Measurements from ENCODE around the gene MLXIP. TPM values are rescaled to one million over a fixed set of nuclear protein-coding genes. Genes with fewer than 3 reads are reported as not detected.
A peak's percentile ranks its signal among the peaks of the same experiment; 100 is the strongest.
"Not testable (repeated sequence)": the region's sequence is repeated elsewhere in the genome, so short reads cannot be mapped to it uniquely, and the experiment has no call there.

MLXIP gene
- polyA plus RNA-seq, 4 donors: 8.5 to 55.0 (median 30.5) TPM

GRCh38 chr12:122035292-122035691 lies 43.3 kb upstream of the MLXIP start:
- Histone ChIP-seq H3K9me3 (ENCODE audit: control insufficient read depth in 2 of 2, insufficient read depth in 1 of 2, low read depth in 1 of 2, low read length in 1 of 2) (no peaks in the 10 kb centered on the region), H3K27me3 (ENCODE audit: control insufficient read depth in 3 of 3, insufficient read depth in 3 of 3, low read length in 3 of 3) (no peaks in the 10 kb centered on the region), H3K36me3 (ENCODE audit: control insufficient read depth in 3 of 3, insufficient read depth in 2 of 3, low read depth in 1 of 3, low read length in 3 of 3) (peaks cover 0 to 58% (median 0%) of the 10 kb centered on the region in 3 donors), H3K4me1 (ENCODE audit: control insufficient read depth in 3 of 3, insufficient read depth in 2 of 3, low read depth in 1 of 3, low read length in 2 of 3) (peaks cover 0 to 4% (median 0%) of the 10 kb centered on the region in 3 donors), H3K27ac (ENCODE audit: low read depth in 1 of 3, low read length in 2 of 3) (no peak overlapping the region), H3K4me3 (ENCODE audit: low read depth in 1 of 3, low read length in 3 of 3) (no peak overlapping the region)
- DNase-seq: no peak
- 84 to 92% (median 86%) methylated on average over 8 of the region's 8 CpGs for WGBS, 3 donors
- FAIRE-seq: no peak

DNA sequence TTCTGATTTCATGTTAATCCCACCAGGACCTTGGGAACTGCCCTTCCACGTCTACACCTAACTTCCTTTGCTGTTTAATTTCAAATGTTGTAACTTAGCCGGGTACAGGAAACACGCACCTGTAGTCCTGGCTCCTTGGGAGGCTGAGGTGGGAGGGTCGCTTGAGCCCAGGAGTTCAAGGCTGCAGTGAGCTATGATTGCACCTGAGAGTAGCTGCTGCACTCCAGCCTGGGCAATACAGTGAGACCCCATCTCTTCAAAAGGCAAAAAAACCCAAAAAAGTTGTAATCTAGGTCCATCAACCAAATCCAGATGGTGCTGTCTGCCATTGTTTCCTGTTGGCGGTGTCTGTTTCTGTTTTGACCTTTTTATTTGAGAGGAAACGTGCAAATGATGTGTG lies 42.4 kb upstream of the MLXIP start:
- Histone ChIP-seq H3K27me3 (ENCODE audit: control insufficient read depth in 3 of 3, insufficient read depth in 3 of 3, low read length in 3 of 3) (no peaks in the 10 kb centered on the region), H3K4me3 (ENCODE audit: low read depth in 1 of 3, low read length in 3 of 3) (no peak overlapping the region), H3K4me1 (ENCODE audit: control insufficient read depth in 3 of 3, insufficient read depth in 2 of 3, low read depth in 1 of 3, low read length in 2 of 3) (peaks cover 0 to 8% (median 2%) of the 10 kb centered on the region in 3 donors), H3K27ac (ENCODE audit: low read depth in 1 of 3, low read length in 2 of 3) (no peak overlapping the region), H3K36me3 (ENCODE audit: control insufficient read depth in 3 of 3, insufficient read depth in 2 of 3, low read depth in 1 of 3, low read length in 3 of 3) (peaks cover 0 to 62% (median 0%) of the 10 kb centered on the region in 3 donors), H3K9me3 (ENCODE audit: control insufficient read depth in 2 of 2, insufficient read depth in 1 of 2, low read depth in 1 of 2, low read length in 1 of 2) (no peaks in the 10 kb centered on the region)
- WGBS, 3 donors: 90 to 95% (median 95%) methylated on average over 6 of the region's 6 CpGs
- DNase-seq (no peak), FAIRE-seq (no peak)

DNA sequence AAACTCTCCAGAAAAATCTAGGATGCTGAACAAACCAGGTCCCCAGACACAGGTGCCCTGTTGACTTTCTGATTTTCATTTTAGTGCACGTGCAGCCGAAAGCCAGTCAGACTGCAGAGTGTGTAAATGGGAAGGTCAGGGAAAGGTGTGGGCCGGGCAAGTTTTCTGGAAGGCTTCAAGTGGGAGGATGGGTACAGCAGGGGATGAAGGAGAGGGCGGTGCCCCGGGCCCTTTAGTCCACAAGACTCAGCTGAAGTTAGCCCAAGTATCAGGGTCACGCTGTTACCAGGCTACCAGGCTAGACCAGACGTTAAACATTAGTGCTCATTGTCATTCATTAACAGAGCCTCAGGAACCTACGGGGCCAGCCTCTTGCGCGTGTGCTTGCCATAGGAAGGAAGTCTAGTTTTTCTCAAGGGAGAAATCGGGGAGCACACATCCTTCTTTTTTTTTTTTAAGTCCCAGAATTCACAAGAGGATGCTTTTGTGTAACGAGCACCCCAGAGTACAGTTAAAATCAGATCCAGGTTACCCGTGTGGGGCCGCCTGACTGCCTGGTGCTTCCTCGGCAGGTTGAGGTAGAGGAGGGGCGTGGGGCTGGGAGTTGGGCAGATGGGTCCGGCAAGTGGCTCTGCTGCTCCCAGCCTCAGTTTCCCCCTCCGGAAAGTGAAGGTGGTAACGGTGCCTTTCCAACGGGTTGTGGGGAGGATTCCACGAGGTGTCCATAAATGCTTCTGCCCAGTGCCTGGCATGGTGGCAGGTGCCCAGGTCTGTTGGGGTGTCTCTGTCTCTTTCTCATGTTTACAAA lies 37.8 kb upstream of the MLXIP start:
- peak; percentile 86 to 90 for DNase-seq
- Histone ChIP-seq H3K9me3 (ENCODE audit: control insufficient read depth in 2 of 2, insufficient read depth in 1 of 2, low read depth in 1 of 2, low read length in 1 of 2) (no peaks in the 10 kb centered on the region), H3K27ac (ENCODE audit: low read depth in 1 of 3, low read length in 2 of 3) (peak overlapping the region; percentile 6 to 75 (median 45)), H3K27me3 (ENCODE audit: control insufficient read depth in 3 of 3, insufficient read depth in 3 of 3, low read length in 3 of 3) (no peaks in the 10 kb centered on the region), H3K4me1 (ENCODE audit: control insufficient read depth in 3 of 3, insufficient read depth in 2 of 3, low read depth in 1 of 3, low read length in 2 of 3) (peaks cover 0 to 14% (median 2%) of the 10 kb centered on the region in 3 donors), H3K4me3 (ENCODE audit: low read depth in 1 of 3, low read length in 3 of 3) (no peak overlapping the region), H3K36me3 (ENCODE audit: control insufficient read depth in 3 of 3, insufficient read depth in 2 of 3, low read depth in 1 of 3, low read length in 3 of 3) (peaks cover 0 to 67% (median 0%) of the 10 kb centered on the region in 3 donors)
- 37 to 70% (median 56%) methylated on average over 21 of the region's 21 CpGs for WGBS, 3 donors
- no peak for FAIRE-seq

DNA sequence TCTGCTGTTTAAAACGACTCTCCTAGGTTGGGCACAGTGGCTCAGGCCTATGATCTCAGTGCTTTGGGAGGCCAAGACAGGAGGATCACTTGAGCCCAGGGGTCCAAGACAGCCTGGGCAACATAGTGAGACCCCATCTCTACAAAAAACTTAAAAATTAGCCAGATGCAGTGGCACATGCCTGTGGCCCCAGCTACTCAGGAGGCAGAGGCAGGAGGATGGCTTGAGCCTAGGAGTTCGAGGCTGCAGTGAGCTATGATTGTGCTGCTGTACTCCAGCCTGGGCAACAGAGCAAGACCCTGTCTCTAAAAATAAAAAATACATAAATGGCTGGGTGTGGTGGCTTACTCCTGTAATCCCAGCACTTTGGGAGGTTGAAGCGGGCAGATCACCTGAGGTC lies 37.1 kb upstream of the MLXIP start:
- peaks cover 0 to 67% (median 0%) of the 10 kb centered on the region in 3 donors for H3K36me3 ChIP-seq (ENCODE audit: control insufficient read depth in 3 of 3, insufficient read depth in 2 of 3, low read depth in 1 of 3, low read length in 3 of 3)
- peaks cover 0 to 14% (median 2%) of the 10 kb centered on the region in 3 donors for H3K4me1 ChIP-seq (ENCODE audit: control insufficient read depth in 3 of 3, insufficient read depth in 2 of 3, low read depth in 1 of 3, low read length in 2 of 3)
- not testable (repeated sequence) for FAIRE-seq; DNase-seq; H3K9me3 ChIP-seq (ENCODE audit: control insufficient read depth in 2 of 2, insufficient read depth in 1 of 2, low read depth in 1 of 2, low read length in 1 of 2); H3K4me3 ChIP-seq (ENCODE audit: low read depth in 1 of 3, low read length in 3 of 3); H3K27me3 ChIP-seq (ENCODE audit: control insufficient read depth in 3 of 3, insufficient read depth in 3 of 3, low read length in 3 of 3)
- 90 to 96% (median 90%) methylated on average over 3 of the region's 3 CpGs for WGBS, 3 donors
- H3K27ac ChIP-seq (ENCODE audit: low read depth in 1 of 3, low read length in 2 of 3): peak overlapping the region in 1 of 3 donors; percentile 75

- Histone ChIP-seq H3K4me3 (ENCODE audit: low read depth in 1 of 3, low read length in 3 of 3) (no peak overlapping the region), H3K27ac (ENCODE audit: low read depth in 1 of 3, low read length in 2 of 3) (no peak overlapping the region), H3K9me3 (ENCODE audit: control insufficient read depth in 2 of 2, insufficient read depth in 1 of 2, low read depth in 1 of 2, low read length in 1 of 2) (no peaks in the 10 kb centered on the region), H3K36me3 (ENCODE audit: control insufficient read depth in 3 of 3, insufficient read depth in 2 of 3, low read depth in 1 of 3, low read length in 3 of 3) (peaks cover 0 to 65% (median 0%) of the 10 kb centered on the region in 3 donors), H3K4me1 (ENCODE audit: control insufficient read depth in 3 of 3, insufficient read depth in 2 of 3, low read depth in 1 of 3, low read length in 2 of 3) (peaks cover 0 to 14% (median 2%) of the 10 kb centered on the region in 3 donors), H3K27me3 (ENCODE audit: control insufficient read depth in 3 of 3, insufficient read depth in 3 of 3, low read length in 3 of 3) (no peaks in the 10 kb centered on the region)
- DNase-seq (no peak), FAIRE-seq (no peak)
- 84 to 89% (median 88%) methylated on average over 11 of the region's 11 CpGs for WGBS, 3 donors
Measured at GRCh38 chr12:122042910-122043309, 35.6 kb upstream of the MLXIP start.

DNA sequence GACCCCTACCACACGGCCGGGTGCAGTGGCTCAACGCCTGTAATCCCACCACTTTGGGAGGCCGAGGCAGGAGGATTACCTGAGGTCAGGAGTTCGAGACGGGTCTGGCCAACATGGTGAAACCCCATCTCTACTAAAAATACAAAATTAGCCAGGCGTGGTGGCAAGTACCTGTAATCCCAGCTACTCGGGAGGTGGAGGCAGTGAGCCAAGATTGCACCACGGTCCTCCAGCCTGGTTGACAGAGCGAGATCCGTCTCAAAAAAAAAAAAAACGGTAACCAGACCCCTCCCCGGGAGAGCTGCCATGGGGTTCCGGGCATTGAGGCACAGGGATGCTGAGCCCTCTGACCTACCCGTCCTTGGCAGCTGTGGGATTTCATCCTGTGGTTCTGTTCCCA lies 35.1 kb upstream of the MLXIP start:
- Histone ChIP-seq H3K4me1 (ENCODE audit: control insufficient read depth in 3 of 3, insufficient read depth in 2 of 3, low read depth in 1 of 3, low read length in 2 of 3) (peaks cover 0 to 14% (median 2%) of the 10 kb centered on the region in 3 donors), H3K9me3 (ENCODE audit: control insufficient read depth in 2 of 2, insufficient read depth in 1 of 2, low read depth in 1 of 2, low read length in 1 of 2) (no peaks in the 10 kb centered on the region), H3K4me3 (ENCODE audit: low read depth in 1 of 3, low read length in 3 of 3) (no peak overlapping the region), H3K36me3 (ENCODE audit: control insufficient read depth in 3 of 3, insufficient read depth in 2 of 3, low read depth in 1 of 3, low read length in 3 of 3) (peaks cover 0 to 69% (median 0%) of the 10 kb centered on the region in 3 donors), H3K27ac (ENCODE audit: low read depth in 1 of 3, low read length in 2 of 3) (no peak overlapping the region), H3K27me3 (ENCODE audit: control insufficient read depth in 3 of 3, insufficient read depth in 3 of 3, low read length in 3 of 3) (no peaks in the 10 kb centered on the region)
- WGBS, 3 donors: 93 to 95% (median 94%) methylated on average over 13 to 15 of the region's 15 CpGs
- FAIRE-seq: no peak
- no peak for DNase-seq

DNA sequence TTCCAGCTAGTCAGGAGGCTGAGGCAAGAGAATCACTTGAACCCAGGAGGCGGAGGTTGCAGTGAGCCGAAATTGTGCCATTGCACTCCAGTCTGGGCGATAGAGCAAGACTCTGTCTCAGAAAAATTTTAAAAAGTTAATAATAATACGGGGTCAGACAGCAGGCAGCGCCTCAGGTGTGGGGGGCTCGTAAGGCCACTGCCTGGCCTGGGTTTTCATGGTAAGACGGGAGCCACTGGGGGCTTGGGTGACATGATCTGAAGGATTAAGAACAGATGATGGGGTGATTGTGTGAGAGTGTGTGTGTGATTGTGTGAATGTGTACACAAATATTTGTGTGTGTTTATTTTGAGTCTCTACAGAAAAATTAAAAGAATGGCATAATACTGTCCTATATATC lies 33.3 kb upstream of the MLXIP start:
- FAIRE-seq: no peak
- H3K36me3 ChIP-seq (ENCODE audit: control insufficient read depth in 3 of 3, insufficient read depth in 2 of 3, low read depth in 1 of 3, low read length in 3 of 3): peaks cover 0 to 77% (median 0%) of the 10 kb centered on the region in 3 donors
- 95 to 99% (median 98%) methylated on average over 7 of the region's 7 CpGs for WGBS, 3 donors

GRCh38 chr12:122046145-122046544 lies 32.4 kb upstream of the MLXIP start:
- Histone ChIP-seq H3K27me3 (ENCODE audit: control insufficient read depth in 3 of 3, insufficient read depth in 3 of 3, low read length in 3 of 3) (no peaks in the 10 kb centered on the region), H3K4me1 (ENCODE audit: control insufficient read depth in 3 of 3, insufficient read depth in 2 of 3, low read depth in 1 of 3, low read length in 2 of 3) (peaks cover 0 to 6% (median 0%) of the 10 kb centered on the region in 3 donors), H3K4me3 (ENCODE audit: low read depth in 1 of 3, low read length in 3 of 3) (no peak overlapping the region), H3K27ac (ENCODE audit: low read depth in 1 of 3, low read length in 2 of 3) (no peak overlapping the region), H3K36me3 (ENCODE audit: control insufficient read depth in 3 of 3, insufficient read depth in 2 of 3, low read depth in 1 of 3, low read length in 3 of 3) (peaks cover 0 to 82% (median 0%) of the 10 kb centered on the region in 3 donors), H3K9me3 (ENCODE audit: control insufficient read depth in 2 of 2, insufficient read depth in 1 of 2, low read depth in 1 of 2, low read length in 1 of 2) (no peaks in the 10 kb centered on the region)
- FAIRE-seq (no peak), DNase-seq (no peak)
- WGBS, 3 donors: 96 to 98% (median 96%) methylated on average over 7 of the region's 7 CpGs

More for the DNA sequence above, 33.3 kb upstream of the MLXIP start:
- no peaks in the 10 kb centered on the region for H3K27me3 ChIP-seq (ENCODE audit: control insufficient read depth in 3 of 3, insufficient read depth in 3 of 3, low read length in 3 of 3)
- H3K9me3 ChIP-seq (ENCODE audit: control insufficient read depth in 2 of 2, insufficient read depth in 1 of 2, low read depth in 1 of 2, low read length in 1 of 2): no peaks in the 10 kb centered on the region
- DNase-seq: no peak
- peaks cover 0 to 11% (median 2%) of the 10 kb centered on the region in 3 donors for H3K4me1 ChIP-seq (ENCODE audit: control insufficient read depth in 3 of 3, insufficient read depth in 2 of 3, low read depth in 1 of 3, low read length in 2 of 3)
- no peak overlapping the region for H3K27ac ChIP-seq (ENCODE audit: low read depth in 1 of 3, low read length in 2 of 3)
- no peak overlapping the region for H3K4me3 ChIP-seq (ENCODE audit: low read depth in 1 of 3, low read length in 3 of 3)
